Erythroblast (primary cell): ENCODE measurements around the gene GFOD2.

Experiments
- GATA1 ChIP-seq: IDR thresholded peaks from 2 replicates; pipeline ENCODE4 v1.6.1; 2011; ENCODE audit warnings: low read depth, mild to moderate bottlenecking, control low read depth, low read length, moderate library complexity
- POLR2A ChIP-seq: IDR thresholded peaks from 2 replicates; pipeline ENCODE4 v1.6.1; 2011; ENCODE audit warnings: mild to moderate bottlenecking, low read length

DNA sequence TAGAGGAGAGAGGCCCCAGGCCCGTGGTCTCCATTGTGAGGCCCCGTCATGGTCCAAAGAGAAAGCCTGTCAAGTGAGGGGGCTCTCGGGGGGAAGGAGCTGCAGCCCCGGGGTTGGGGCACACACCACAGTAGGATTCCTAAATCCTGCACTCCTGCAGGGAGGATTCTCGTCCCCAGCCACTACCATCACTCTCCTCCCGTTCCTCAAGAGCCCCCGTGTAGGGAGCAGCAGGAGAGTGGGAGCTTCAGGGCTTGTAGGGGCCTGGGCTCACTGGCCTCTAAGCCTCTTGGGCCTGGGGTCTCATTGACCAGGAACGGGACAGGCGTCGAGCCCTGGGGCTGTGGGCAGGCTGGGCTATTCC, 51.7 kb downstream of the GFOD2 start:
- TF ChIP-seq POLR2A (no peak), GATA1 (no peak)
